HG02623 (cell line): ENCODE data around the gene PRCP.

Source experiments
- ATAC-seq: cut with Tn5 transposase; IDR thresholded peaks from one replicate; pipeline ENCODE4 v1.9.1; 2021; ENCODE audit warnings: moderate library complexity; ENCODE audit not compliant: unreplicated experiment

PRCP gene

DNA sequence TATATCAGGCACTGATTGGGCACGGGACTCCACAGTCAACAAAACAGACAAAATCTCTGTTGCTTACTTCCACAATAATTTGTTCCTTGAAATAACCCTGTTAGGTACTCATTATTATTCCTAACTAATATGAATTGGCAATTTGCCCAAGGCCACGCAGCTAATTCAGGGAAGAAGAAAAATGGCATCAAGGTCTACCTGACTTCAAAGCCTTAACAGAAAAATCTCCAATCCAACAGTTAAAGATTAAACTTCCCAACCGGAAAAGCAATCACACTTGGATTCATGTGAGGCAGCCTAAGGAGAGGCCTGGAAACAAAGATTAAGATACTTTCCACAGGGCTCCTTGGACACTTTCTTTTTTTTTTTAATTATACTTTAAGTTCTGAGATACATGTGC is 68.9 kb downstream of the PRCP start:
- ATAC-seq, result no peak

- ATAC-seq, result no peak
These were observed 69.5 kb downstream of the PRCP start for GRCh38 chr11:82830746-82831145.

GRCh38 chr11:82829101-82829500 is 71.1 kb downstream of the PRCP start:
- no peak for ATAC-seq

DNA sequence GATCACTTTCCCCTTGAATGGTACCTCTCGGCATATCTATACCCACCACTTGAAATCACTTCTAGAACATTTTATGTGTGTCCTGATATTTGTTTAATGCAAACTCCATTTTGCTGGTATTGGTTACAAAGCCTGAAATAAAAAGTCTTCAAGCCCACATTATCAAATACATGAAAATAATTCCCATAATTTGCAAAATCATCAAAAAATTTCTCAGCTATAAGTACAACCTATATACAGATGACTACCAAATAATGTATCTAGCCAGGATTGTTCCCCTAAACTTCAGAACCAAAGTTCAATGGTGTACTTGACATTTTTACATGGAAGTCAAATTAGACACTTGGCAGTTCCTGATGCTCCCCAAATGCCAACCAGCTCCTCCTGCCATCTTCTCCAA is 71.8 kb downstream of the PRCP start:
- no peak for ATAC-seq

GRCh38 chr11:82826526-82826925 is 73.7 kb downstream of the PRCP start:
- ATAC-seq, result no peak

DNA sequence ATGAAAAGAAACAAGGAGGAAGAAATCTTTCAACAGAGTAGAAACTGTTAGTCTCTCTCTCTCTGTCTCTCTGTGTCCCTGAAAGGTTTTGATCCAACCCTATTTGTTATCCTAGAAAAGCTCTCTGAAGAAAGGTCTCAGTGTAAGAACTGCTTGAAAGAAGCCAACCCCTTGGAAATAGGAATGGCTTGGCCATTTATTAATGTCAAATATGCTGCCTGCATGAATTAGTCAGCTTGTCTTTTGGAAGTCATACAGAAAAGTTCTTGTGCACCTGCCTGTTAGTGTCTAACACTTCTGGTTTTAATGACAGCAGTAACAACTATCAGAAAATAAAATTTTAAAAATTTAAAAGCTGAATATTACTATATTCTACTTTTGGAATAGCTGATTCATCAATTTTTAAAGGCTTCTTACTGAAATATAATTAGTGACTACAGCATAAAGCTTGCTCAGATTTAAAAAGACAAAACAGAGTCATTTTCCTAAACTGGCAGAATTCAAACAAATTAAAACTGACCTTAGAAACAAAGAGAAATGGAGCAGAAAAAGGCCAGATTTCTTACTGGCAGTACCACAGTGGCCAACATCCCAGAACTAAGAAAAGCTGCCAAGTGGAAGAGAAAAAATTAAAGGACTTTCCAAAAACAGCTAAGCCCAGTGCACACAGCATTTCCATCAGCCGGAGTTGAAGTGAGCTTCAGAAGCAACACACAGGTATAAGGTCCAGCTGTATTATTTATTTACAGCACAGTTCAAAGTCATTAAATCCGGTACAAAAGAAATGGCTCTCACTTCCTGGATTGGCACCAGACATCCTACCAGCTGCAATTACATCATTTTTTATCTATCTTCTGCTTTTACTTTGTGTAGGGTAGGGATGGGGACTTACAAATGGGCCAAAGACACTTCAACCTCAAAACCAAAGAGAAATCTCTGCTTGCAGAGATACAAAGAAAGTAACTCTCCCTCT is 76.3 kb downstream of the PRCP start:
- no peak for ATAC-seq

GRCh38 chr11:82818409-82819043 is 81.7 kb downstream of the PRCP start:
- no peak for ATAC-seq

DNA sequence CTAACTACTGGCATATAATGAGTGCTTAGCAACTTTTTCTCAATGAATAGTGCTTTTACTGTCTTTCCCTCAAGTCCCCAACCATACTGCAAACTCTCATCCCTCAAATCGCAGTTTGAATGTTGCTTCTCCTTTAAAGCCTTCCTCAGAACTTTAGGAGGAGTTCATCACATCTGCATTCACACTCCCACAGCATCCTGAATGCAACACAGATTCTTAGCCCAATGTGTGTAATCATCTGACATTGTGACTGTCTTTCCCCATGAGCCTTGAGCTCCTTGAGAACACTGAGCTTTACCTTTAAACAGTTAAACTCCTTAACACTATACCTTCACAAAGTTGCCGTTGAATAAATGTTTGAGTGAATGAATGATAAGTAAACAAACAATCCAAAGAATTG is 84.8 kb downstream of the PRCP start:
- no peak for ATAC-seq

DNA sequence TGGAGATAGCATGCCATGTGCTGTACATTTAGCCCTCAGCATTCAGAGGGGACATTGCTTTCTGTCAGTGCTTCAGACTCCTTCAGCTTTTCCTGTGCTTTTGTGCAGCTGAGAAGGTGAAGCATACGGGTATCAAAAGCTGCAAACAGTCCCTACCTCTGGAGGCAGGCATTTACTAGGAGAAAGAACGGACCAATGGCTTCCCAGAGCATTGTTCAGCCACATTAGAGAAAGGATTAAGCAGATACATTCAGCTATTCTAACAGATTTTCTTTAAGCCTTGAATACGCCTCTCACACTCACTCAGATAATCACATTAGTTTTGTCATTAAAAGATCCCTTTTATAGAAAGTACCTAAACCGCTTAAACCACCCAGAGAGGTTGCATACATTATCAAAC is 85.9 kb downstream of the PRCP start:
- ATAC-seq, result no peak

GRCh38 chr11:82811369-82811768 is 88.9 kb downstream of the PRCP start:
- no peak for ATAC-seq

- no peak for ATAC-seq
These were observed 89.5 kb downstream of the PRCP start for GRCh38 chr11:82810738-82811137.

DNA sequence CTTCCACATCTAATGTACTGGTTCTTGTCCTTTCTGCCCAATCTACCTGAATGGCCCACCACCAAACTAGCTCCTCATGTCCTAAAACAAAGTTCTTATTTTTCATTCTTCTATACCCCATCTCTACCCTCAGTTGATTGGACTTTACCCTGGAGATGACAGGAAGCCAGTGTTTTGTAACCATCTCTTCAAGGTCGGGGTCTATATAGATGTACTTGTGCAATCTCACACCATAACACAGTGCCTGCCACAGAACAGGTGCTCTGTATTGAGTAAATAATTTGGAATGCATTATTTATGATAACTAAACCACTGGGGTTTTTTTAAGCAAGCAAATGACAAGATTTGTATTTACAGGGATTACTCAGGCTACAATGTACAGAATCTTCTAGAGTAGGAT is 89.9 kb downstream of the PRCP start:
- ATAC-seq, result no peak

- no peak for ATAC-seq
These were observed 92.6 kb downstream of the PRCP start for GRCh38 chr11:82807646-82808045.

GRCh38 chr11:82802710-82803109 is 97.5 kb downstream of the PRCP start:
- no peak for ATAC-seq

DNA sequence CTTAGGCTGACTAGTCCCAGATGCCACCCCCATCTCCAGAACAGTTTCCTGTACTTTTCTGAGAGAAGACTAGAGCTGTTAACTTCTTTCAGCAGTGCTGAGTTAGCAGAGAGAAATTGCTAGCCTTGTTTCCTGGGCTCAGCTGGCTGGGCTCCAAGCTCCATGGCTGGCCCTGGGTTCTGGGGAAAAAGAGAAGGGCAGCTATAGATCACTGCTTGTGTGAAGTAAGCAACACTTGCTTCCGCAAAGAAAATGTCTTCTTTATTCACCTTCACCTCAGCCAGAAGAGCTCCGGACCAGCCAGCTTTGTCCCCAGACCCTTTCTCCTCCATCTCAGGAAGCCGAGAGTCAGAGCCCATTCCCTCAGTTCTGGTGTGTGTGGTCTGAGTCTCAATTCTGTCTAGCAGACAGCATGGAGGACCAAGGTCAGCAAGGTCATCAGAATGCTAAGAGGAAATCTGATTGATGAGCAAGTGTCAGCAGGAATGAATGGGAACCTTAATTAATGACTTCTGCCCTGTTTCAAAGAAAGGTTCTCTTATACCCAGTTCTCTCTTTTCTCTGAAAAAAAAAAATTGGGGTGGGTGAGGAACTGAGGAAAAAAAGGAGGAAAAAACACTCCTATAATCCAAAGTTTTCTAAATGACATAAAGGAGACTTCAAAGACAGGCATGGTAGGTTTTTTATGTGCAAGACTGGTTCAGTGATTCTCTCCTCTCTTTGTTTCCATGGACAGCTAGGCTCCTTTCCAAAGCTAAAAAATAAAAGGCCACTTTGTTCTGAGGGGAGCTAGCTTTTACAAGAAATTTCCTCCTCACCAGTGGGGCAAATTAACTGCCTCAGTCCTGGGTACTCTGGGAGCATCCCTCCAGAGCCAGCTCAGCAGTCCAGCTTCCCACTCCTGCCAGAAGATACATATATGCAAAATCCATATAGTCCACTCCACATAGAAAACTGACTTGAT is 103.0 kb downstream of the PRCP start:
- no peak for ATAC-seq

- no peak for ATAC-seq
These were observed 105.7 kb downstream of the PRCP start for GRCh38 chr11:82794490-82794889.

DNA sequence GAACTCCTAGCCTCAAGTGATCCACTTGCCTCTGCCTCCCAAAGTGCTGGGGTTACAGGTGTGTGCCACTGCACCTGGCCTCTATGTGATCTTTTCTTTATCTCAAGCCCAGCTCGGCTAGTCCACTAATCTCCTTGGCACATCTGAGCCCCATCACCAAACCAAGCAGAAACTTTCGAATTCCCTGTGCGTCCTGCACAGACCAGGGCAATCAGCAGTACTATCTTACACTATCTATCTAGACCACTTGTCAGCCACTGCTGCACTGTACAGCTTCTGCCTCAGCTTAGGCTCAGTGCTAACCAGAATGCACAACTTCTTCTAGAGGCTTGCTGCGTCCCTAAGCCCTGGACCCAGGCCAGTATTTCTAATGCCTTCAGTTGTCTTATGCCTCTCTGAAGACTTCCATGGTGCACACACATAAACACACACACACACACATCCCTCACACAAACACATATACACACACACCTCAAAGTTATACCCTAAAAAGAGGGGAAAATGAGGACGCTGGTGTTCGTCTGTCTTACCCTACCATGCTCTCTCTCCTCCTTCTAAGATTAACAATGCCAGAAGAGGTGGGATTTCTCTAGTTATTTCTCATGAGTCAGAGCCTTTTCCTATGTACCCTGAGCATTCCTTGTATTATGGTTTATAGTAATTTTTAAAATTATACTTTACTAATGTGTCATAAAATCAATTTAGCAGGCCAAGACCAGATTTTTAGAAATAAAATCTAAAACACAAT is 107.2 kb downstream of the PRCP start:
- no peak for ATAC-seq

DNA sequence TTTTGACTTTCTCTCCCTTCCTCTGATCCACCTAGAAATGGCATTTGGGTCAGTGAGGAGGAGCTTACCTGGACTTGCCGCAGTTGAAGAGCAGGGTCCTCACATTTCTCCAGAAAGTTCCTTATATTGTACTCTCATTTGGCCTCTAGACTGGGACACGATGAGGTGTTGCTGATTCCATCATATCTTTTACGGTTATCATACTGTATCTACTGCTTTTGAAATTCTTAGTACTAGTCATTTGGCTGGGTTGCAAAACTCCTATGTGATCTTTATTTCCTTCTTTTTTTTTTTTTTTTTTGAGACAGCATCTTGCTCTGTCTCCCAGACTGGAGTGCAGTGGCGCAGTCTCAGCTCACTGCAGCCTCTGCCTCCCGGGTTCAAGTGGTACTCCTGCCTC is 107.9 kb downstream of the PRCP start:
- no peak for ATAC-seq

- ATAC-seq, result no peak
These were observed 108.5 kb downstream of the PRCP start for GRCh38 chr11:82791779-82792178.

GRCh38 chr11:82790723-82791484 is 109.3 kb downstream of the PRCP start:
- no peak for ATAC-seq
